Spleen (tissue), 7 donors: Measurements from ENCODE around the gene IFI16.

ENCODE experiments used
- POLR2AphosphoS5 ChIP-seq, 3 donors: sonication (generic); formaldehyde crosslinking; IDR thresholded peaks; one replicate each; pipeline ENCODE4 v1.5.1; 2017; ENCODE audit warnings: antibody characterized with exemption in 3 of 3
- TF ChIP-seq, protein P1 (sequence below), 11 experiments: fragments of 200-600 bp in 7 of 11; fragments of 450-650 bp in 4 of 11; sonication (generic) in 4 of 11; IDR thresholded peaks in 8 of 11; conservative IDR thresholded peaks in 3 of 11; 1 replicate in 7 of 11; 2 replicates in 4 of 11; pipeline versions ENCODE4 v1.4.0 to v1.8.0; 2016 to 2021; ENCODE audit warnings: antibody characterized with exemption in 11 of 11, inconsistent platforms in 4 of 11, mild to moderate bottlenecking in 1 of 11
- donor health status: DM: no; HTN: no; CAD: no; lungs with moderate emphysema.
- donor health status: DM: no; HTN: no; CAD: no.
- donor health status: DM: no; HTN: no; CAD: no.

DNA sequence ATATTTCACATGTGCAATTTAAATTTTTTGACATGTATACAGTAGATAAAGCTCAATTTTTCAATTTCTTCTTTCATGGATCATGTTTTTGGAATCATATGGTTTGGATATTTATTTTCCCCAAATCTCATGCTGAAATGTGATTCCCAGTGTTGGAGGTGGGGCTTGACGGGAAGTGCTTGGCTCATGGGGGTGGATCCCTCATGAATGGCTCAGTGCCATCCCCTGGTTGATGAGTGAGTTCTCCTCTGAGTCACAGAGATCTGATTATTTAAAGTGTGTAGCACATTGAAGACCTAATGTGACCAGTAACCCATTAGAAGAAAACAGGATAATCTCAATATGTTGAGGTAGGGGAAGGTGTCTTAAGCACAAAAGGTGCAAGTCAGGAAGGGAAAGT is 9.1 kb upstream of the IFI16 start:
- TF ChIP-seq, protein P1, sequence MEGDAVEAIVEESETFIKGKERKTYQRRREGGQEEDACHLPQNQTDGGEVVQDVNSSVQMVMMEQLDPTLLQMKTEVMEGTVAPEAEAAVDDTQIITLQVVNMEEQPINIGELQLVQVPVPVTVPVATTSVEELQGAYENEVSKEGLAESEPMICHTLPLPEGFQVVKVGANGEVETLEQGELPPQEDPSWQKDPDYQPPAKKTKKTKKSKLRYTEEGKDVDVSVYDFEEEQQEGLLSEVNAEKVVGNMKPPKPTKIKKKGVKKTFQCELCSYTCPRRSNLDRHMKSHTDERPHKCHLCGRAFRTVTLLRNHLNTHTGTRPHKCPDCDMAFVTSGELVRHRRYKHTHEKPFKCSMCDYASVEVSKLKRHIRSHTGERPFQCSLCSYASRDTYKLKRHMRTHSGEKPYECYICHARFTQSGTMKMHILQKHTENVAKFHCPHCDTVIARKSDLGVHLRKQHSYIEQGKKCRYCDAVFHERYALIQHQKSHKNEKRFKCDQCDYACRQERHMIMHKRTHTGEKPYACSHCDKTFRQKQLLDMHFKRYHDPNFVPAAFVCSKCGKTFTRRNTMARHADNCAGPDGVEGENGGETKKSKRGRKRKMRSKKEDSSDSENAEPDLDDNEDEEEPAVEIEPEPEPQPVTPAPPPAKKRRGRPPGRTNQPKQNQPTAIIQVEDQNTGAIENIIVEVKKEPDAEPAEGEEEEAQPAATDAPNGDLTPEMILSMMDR (IDR thresholded peaks at IDR 0.05 in 8 of 11, conservative IDR thresholded peaks at IDR 0.05 in 3 of 11): no peak
- TF ChIP-seq POLR2AphosphoS5 (IDR thresholded peaks at IDR 0.05): peak in 1 of 3 donors; percentile 75
